ENCODE data around the gene BCAR1.

BCAR1 gene

GRCh38 chr16:75249441-75249840, 2.0 kb downstream of the BCAR1 start:
- Histone ChIP-seq H3K4me2 (no peak overlapping the region), H3K9ac (no peak overlapping the region), H3K4me3 (IDR thresholded peaks at IDR 0.05; ENCODE audit: insufficient read depth, low read depth, low read length) (no peak overlapping the region), H3K79me2 (ENCODE audit: insufficient read depth, low read depth) (no peaks in the 10 kb centered on the region), H3K36me3 (ENCODE audit: insufficient read depth) (no peaks in the 10 kb centered on the region), H3K4me1 (ENCODE audit: low read depth, poor library complexity, severe bottlenecking) (peaks cover 7% of the 10 kb centered on the region), H3K27ac (no peak overlapping the region), H4K20me1 (ENCODE audit: insufficient read depth) (no peaks in the 10 kb centered on the region), H3K27me3 (ENCODE audit: insufficient read depth, low read depth) (no peaks in the 10 kb centered on the region), H2AFZ (ENCODE audit: low read depth) (no peak overlapping the region)
- no peak for TF ChIP-seq CTCF (conservative IDR thresholded peaks at IDR 0.05; ENCODE audit: low read depth, low read length)

DNA sequence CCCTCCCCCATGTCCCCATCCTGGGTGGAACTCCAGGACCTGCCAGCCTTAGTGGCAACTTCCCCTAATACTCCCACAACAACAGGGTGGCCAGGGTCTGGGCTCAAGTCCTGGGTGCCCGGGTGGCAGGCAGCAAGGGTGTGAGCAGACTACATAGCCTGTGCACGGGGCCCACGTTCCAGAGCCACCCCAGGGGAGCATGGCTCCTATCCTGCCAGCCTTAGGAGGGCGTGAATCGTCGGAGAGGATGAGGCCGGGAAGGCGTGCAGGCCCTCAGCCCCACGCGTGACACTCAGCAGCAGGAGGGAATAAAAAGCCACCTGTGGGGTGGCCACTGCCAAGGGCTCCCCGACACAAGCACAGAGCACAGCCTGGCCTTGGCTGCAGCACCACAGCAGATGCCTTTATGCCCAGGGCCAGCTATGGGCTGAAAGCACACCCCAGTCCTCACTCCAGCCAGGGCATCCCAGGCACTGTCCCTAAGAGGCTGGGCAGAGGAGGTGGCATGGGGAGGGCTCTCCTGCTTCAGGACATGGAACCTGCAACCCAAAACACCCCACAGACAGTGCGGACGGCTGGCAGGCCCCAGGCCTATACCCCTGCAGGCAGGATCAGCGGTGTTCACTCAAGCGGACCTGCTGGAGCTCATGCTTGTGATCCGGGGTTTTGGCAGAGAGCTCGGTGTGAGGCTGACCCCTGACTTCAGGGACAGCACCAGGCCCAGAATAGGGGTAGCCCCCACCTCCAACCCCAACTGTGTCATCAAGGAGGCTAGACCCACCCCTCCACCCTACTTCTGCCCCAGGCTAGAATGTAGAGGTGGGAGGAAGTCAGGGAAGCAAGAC, 2.7 kb downstream of the BCAR1 start:
- Histone ChIP-seq H3K79me2 (ENCODE audit: insufficient read depth, low read depth) (no peaks in the 10 kb centered on the region), H2AFZ (ENCODE audit: low read depth) (no peak overlapping the region), H3K4me2 (no peak overlapping the region), H3K36me3 (ENCODE audit: insufficient read depth) (no peaks in the 10 kb centered on the region), H3K4me3 (IDR thresholded peaks at IDR 0.05; ENCODE audit: insufficient read depth, low read depth, low read length) (no peak overlapping the region), H3K4me1 (ENCODE audit: low read depth, poor library complexity, severe bottlenecking) (peaks cover 7% of the 10 kb centered on the region), H4K20me1 (ENCODE audit: insufficient read depth) (no peaks in the 10 kb centered on the region), H3K27ac (no peak overlapping the region), H3K9ac (no peak overlapping the region), H3K27me3 (ENCODE audit: insufficient read depth, low read depth) (no peaks in the 10 kb centered on the region)
- no peak for TF ChIP-seq CTCF (conservative IDR thresholded peaks at IDR 0.05; ENCODE audit: low read depth, low read length)

DNA sequence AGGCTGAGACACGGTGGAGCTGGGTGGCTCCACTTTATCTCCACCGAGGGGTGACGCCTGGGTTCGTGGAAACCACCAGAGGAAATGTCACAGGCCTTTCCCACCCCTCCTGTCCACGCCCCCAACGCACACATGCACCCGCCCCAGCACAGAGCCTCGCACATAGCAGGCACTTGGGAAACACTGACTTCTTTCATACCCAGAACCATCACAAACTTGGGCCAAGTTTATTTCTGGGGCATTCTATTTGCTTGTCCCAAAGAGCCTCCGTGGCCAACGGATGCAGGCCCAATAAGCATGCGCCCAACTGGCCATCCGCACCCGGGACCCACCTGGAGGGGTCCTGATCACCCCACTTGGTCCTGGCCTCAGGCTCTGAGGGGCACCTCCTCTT, 3.3 kb downstream of the BCAR1 start:
- Histone ChIP-seq H3K27ac (no peak overlapping the region), H4K20me1 (ENCODE audit: insufficient read depth) (no peaks in the 10 kb centered on the region), H2AFZ (ENCODE audit: low read depth) (no peak overlapping the region), H3K4me3 (IDR thresholded peaks at IDR 0.05; ENCODE audit: insufficient read depth, low read depth, low read length) (no peak overlapping the region), H3K9ac (no peak overlapping the region), H3K27me3 (ENCODE audit: insufficient read depth, low read depth) (no peaks in the 10 kb centered on the region), H3K4me1 (ENCODE audit: low read depth, poor library complexity, severe bottlenecking) (peaks cover 7% of the 10 kb centered on the region), H3K79me2 (ENCODE audit: insufficient read depth, low read depth) (no peaks in the 10 kb centered on the region), H3K36me3 (ENCODE audit: insufficient read depth) (no peaks in the 10 kb centered on the region), H3K4me2 (no peak overlapping the region)
- TF ChIP-seq CTCF (conservative IDR thresholded peaks at IDR 0.05; ENCODE audit: low read depth, low read length) = no peak

- TF ChIP-seq CTCF (conservative IDR thresholded peaks at IDR 0.05; ENCODE audit: low read depth, low read length) = no peak
- Histone ChIP-seq H3K4me3 (IDR thresholded peaks at IDR 0.05; ENCODE audit: insufficient read depth, low read depth, low read length) (no peak overlapping the region), H3K27ac (no peak overlapping the region), H3K27me3 (ENCODE audit: insufficient read depth, low read depth) (no peaks in the 10 kb centered on the region), H3K4me2 (no peak overlapping the region), H2AFZ (ENCODE audit: low read depth) (no peak overlapping the region), H3K4me1 (ENCODE audit: low read depth, poor library complexity, severe bottlenecking) (peaks cover 7% of the 10 kb centered on the region), H3K36me3 (ENCODE audit: insufficient read depth) (no peaks in the 10 kb centered on the region), H4K20me1 (ENCODE audit: insufficient read depth) (no peaks in the 10 kb centered on the region), H3K9ac (no peak overlapping the region), H3K79me2 (ENCODE audit: insufficient read depth, low read depth) (no peaks in the 10 kb centered on the region)
Observed at GRCh38 chr16:75247249-75247648, 4.2 kb downstream of the BCAR1 start.

All from KMS-11 (cell line).